Femur (tissue), 1 donor: ENCODE results near the gene PPP2R2D.
"Not testable (repeated sequence)": the region's sequence is repeated elsewhere in the genome, so short reads cannot be mapped to it uniquely, and the experiment has no call there.

Source experiments
- DNase-seq: peaks from one replicate; pipeline ENCODE4 v3.0.0-alpha.2; 2017

The PPP2R2D gene

DNA sequence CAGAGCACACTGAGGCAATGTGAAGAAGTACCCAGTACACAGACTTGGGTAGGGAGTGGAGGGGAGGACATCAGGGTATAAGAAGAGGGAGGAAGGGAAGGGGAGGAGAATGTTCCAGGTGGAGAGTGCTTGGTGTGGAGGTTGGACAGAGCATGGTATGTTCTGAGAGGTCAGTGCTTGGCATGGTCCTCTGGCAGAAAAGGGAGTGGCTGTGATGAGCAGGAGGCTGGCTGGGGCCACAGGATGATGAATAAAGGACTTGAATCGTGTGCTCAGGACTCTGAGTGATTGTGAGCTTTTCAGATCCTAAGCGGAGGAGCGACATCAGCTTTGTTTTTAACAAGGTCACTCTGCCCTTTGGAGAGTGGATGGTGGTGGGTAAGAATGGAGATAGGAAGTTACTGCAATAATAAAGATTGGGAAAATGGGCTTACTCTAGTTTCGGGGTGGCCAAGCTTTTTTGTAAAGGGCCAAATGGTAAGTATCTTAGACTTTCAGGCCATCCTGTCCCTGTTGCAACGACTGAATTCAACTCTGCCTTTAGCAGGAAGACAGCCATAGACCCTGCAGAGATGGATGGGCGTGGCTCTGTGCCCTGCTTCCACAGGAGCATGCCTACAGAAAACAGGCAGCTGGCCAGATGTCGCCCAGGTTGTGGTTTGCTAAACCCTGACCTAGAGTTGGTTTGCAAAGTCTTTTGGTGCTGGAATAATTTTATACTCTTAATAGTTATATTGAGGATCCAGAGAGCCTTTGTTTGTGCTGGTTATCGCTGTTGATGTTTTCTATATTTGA, 8.4 kb downstream of the PPP2R2D start:
- no peak for DNase-seq

DNA sequence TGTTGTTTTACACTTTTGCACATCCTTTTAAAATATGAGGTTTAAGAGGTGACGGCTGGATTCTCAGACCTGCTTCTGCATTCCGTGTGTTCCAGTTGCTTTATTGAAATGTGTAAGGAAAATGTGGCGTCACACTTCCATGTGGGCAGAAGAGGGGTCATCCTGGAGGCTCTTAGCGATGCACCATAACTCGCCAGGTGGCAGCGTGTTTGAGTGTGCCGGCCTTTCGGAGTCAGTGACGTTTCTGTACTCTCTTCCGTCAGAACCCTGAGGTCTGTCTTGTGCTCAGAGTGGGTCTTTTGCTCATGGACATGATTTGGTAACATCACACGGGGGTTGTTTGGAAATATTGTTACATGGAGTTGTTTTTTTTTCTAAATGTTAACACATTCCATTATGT, 9.1 kb downstream of the PPP2R2D start:
- no peak for DNase-seq

DNA sequence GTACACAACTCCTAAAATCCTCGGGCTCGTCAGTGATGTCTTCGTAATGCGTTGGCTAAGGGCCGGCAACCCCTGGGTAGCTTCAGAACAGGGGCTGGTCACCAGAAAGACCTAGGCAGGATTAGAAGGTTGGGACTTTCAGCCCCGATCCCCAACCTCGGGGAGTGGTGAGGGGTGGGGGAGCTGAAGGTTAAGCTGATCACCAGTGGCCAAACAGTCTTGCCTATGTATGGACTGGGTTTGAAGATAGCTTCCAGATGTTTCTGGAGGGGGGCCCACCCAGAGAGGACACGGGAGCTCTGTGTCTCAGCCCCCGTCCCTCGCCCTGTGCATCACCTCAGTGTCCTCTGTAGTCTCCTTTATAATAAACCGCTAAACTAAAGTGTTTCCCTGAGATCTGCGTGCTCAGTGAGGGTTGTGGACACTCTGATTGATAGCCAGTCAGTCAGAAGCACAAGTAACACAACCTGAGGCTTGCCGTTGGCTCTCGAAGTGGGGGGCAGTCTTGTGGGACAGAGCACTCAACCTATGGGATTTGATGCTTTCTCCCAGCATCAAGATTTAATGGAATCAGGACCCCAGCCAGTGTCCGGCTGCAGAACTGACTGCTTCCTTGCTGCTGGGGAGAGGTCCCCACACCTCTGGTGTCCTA, 10.0 kb downstream of the PPP2R2D start:
- DNase-seq = no peak

DNA sequence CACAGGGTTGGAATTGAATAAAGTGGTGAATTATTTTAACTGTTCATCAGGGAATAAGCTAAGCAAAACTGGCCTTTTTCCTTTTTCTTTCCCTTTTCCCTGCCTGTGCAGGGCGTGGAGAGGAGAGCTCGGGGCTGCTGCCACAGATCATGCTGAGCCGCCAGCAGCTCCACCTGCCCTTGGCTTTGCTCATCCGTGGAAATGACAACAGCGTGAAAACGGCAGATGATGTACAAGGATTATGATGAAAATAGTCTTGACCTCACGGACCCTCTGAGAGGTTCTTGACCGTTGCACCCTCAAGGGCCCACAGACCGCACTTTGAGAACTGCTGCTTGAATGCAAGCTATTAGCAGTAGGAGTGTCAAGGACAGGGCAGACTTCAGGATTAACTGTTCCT, 10.6 kb downstream of the PPP2R2D start:
- no peak for DNase-seq

DNA sequence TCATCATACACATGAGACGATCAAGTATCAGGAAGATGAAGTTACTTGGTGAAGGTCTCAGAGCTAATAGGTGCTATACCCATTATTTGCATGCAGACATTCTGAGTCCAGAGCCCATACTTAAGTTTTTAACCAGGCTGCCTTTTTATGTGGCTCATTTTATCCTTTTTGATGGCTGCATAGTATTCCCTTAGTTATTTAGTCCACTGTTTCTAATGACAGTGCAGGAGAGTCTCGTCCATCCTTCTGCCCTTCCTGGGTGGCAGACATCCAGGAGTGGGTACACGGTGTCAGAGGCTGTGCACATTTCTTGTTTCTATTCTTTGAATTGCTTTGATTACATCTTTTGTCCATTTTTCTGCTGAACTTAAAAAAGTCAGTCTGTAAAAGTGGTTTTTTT, 11.8 kb downstream of the PPP2R2D start:
- DNase-seq = no peak

DNA sequence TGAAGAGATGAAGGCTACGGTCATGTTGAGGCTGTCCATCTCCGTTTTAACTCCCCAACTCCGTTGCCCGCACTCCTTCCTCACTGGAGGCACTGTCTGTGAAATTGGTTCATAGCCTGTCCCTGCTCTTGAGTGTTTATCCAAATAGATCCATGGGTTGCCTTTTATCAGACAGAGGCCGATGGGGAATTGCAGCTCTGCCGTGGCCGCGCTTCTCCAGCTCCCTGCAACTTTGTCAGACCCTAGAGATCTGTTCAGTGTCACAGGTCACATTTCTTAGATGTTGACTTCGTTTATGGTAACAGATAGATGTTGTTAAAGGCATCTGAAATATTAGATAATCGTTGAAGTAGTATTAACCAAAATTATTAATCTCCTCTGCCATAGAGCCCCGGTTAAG, 14.7 kb downstream of the PPP2R2D start:
- no peak for DNase-seq

DNA sequence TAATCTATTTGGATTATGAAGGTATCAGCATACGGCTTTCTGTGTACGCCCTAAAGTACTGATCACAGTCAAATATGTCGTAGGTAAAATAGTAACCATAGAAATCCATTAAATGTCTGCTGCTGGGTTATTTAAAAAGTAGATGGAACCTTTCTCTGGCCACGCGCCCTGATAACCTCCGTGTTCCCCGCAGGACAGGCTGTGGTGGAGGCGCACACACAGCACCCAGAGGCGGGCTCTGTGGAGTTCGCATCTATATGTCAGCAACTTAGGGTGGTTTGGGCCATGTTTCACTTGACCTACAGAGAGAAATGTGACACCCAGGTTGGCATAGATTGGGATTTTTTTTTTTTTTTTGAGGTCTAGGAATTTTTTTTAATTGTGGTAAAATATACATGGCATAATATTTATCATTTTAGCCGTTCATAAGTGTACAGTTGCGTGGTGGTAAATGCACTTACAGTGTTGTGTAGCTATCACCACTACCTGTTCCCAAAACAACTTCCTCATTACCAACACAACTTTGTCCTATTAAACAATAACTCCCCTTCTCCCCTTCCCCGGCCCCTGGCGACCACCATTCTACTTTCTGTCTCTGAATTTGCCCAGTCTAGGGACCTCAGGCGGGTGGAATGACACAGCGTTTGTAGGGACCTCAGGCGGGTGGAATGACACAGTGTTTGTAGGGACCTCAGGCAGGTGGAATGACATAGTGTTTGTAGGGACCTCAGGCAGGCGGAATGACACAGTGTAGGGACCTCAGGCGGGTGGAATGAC, 15.4 kb downstream of the PPP2R2D start:
- no peak for DNase-seq

DNA sequence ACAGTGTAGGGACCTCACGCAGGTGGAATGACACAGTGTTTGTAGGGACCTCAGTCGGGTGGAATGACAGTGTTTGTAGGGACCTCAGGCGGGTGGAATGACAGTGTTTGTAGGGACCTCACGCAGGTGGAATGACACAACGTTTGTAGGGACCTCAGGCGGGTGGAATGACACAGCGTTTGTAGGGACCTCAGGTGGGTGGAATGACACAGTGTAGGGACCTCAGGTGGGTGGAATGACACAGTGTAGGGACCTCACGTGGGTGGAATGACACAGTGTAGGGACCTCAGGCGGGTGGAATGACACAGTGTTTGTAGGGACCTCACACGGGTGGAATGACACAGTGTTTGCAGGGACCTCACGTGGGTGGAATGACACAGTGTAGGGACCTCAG, 16.0 kb downstream of the PPP2R2D start:
- not testable (repeated sequence) for DNase-seq

DNA sequence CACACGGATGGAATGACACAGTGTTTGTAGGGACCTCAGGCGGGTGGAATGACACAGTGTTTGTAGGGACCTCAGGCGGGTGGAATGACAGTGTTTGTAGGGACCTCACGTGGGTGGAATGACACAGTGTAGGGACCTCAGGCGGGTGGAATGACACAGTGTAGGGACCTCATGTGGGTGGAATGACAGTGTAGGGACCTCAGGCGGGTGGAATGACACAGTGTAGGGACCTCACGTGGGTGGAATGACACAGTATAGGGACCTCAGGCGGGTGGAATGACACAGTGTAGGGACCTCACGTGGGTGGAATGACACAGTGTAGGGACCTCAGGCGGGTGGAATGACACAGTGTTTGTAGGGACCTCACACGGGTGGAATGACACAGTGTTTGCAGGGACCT, 16.7 kb downstream of the PPP2R2D start:
- DNase-seq = not testable (repeated sequence)

DNA sequence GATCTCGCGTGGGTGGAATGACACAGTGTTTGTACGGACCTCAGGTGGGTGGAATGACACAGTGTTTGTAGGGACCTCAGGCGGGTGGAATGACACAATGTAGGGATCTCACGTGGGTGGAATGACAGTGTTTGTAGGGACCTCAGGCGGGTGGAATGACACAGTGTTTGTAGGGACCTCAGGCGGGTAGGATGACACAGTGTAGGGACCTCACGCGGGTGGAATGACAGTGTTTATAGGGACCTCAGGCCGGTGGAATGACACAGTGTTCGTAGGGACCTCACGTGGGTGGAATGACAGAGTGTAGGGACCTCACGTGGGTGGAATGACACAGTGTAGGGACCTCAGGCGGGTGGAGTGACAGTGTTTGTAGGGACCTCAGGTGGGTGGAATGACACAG, 18.7 kb downstream of the PPP2R2D start:
- DNase-seq = not testable (repeated sequence)

DNA sequence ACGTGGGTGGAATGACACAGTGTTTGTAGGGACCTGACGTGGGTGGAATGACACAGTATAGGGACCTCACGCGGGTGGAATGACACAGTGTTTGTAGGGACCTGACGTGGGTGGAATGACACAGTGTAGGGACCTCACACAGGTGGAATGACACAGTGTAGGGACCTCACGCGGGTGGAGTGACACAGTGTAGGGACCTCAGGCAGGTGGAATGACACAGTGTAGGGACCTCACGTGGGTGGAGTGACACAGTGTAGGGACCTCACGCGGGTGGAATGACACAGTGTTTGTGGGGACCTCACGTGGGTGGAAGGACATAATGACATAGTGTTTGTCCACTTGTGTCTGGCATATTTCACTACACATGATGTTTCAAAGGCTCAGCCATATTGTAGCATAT, 19.3 kb downstream of the PPP2R2D start:
- DNase-seq = no peak

DNA sequence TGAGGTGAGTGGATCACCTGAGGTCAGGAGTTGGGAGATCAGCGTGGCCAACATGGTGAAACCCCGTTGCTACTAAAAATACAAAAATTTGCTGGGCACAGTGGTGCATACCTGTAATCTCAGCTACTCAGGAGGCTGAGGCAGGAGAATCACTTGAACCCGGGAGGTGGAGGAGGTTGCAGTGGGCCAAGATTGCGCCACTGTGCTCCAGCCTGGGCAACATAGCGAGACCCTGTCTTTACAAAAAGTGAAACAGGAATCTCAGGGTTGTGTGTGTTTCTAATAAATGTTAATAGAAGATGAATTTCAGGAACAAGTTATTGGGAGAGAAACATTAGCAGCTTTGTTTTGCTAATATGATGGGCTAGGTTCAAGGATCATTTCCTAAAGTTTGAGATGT, 19.9 kb downstream of the PPP2R2D start:
- no peak for DNase-seq

DNA sequence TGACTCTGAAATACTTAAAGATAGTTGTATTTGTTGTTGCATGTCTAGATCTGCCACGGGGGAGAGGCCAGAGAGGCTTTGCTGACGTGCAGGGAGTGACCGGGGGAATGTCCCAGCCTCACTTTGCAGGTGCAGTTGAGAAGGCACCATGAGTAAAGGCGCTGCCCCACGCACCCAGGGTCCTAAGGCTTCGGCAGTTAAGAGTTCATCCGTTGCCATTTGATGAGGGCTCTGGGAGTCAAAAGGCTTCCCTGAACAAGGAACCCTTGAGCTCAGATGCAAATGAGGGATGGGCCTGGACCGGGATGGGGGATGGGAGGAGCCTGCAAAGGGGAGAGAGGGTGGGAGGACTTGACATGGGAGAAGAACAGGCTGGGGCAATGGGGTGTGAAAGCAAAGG, 20.4 kb downstream of the PPP2R2D start:
- no peak for DNase-seq

DNA sequence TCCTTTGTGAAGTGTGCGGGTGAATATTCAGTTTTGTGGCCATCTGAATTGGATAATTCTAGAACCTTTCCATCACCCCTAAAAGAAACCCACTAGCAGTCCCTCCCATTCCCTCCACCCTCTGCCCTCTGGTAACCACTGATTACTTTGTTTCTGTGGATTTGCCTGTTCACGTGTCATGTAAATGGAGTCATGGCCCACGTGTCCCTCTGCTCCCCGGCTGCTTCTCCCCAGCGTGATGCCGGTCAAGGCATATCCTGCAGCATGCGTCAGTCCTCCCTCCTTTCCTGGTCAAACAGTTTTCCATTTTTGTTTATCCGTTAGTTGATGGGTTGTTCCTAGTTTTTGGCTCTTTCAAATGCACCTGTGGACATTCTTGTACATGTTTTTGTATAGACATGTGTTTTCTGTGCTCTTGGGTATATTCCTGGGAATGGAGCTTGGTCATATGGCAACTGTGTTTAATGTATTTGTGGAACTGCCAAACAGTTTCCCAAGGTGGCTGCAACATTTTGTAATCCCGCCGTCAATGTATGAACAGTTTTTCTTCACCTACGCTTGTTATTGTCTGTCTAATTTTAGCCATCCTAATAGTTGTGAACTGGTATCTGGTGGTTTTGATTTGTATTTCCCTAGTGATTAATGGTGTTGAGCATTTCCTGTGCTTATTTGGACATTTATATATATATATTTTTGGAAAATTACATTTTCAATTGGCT, 22.4 kb downstream of the PPP2R2D start:
- no peak for DNase-seq

DNA sequence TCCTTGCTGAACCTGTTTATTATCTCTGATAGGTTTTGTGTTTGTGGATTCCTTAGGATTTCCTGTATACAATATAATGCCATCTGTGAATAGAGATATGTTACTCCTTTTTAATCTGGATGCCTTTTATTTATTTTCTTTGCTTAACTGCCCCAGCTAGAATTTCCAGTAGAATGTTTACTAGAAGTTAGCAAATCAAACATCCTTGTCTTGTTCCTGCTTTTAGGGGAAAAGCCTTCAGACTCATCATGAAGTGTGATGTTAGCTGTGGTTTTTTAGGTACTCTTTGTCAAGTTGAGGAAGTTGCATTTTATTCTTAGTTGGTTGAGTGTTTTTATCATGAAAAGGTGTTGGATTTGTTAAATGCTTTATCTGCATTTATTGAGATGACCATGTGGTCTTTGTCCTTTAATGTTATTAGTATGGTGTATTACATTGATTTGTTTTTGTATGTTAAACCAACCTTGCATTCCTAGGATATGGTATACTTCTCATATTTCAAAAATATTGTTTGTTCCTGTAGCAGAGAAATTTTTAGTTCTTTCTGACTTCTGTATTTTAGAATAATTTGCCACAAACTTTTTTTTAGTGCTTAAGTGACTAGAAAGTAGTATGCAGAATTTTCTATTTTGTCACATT, 24.3 kb downstream of the PPP2R2D start:
- DNase-seq = no peak

DNA sequence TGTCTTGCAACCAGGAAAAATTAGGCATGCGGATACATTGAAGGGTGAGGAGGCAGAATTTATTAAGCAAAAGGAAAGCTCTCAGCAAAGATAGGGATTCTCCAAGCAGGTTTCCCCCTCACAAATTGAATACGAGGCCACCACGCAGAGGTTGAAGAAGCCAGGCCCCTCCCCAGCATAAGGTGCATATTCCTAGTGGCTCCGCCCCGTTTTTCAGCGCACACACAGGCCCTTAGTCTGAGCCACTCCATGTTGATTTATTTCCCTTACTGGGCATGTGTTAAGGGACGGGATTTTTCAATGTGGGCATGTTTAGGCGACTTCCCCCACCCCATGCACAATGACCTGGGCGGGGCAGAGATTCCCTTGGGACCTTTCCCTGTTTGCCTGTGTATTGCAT, 24.9 kb downstream of the PPP2R2D start:
- no peak for DNase-seq

DNA sequence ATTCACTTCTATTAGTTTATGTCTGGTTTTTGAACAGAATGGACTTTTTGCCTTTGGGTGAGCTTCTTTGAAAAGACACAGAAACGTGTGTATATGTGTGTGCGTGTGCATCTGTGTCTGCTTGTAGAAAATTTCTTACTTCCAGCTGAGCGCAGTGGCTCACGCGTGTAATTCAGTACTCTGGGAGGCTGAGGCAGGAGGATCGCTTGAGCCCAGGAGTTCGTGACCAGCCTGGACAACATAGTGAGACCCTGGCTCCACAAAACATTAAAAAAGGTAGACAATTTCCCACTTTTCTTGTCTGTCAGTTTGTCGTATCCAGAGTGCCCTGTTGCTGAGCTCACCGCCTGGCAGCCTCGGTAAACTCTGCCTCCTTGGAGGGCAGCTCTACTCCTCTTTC, 25.4 kb downstream of the PPP2R2D start:
- DNase-seq = no peak

DNA sequence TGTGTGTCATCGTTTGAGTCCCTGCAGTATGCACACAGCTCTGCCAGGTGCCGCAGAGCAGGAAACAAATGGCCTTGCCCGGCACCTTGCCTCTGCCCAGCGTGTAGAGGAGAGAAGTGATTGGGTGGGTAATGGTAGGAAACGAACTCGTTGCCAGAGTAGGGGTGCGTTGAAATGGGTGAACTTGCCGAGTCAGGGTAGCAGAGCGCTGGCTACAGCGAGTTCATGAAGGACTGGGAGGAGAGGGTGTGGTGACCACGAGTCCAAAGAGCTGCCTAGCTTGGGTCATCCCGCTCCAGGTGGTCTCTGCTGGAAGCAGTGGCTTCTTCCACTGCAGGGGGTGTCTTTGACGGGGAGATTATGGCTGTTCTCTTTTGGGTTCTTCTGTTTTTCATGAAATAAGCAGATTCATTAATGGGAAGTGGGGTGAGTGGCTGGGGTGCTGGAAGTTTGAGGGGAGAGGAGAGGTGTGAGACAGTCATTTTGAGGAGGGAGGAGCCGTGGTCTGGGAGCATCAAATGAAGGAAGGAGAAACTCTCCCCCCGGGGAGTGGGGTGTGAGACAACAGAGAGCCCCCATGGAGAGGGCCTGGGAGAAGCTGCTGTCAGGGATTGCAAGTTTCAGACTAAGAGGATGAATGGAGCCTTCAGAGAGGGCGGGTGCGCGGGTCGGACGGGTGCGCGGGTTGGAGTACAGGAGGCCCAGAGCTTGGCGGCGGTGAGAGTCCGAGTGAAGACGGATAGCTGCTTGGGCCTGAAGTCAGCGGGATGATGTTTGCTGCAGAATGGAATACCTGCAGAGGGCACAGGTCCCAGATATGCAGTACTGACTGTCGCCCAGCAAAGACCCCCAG, 26.2 kb downstream of the PPP2R2D start:
- DNase-seq = no peak

DNA sequence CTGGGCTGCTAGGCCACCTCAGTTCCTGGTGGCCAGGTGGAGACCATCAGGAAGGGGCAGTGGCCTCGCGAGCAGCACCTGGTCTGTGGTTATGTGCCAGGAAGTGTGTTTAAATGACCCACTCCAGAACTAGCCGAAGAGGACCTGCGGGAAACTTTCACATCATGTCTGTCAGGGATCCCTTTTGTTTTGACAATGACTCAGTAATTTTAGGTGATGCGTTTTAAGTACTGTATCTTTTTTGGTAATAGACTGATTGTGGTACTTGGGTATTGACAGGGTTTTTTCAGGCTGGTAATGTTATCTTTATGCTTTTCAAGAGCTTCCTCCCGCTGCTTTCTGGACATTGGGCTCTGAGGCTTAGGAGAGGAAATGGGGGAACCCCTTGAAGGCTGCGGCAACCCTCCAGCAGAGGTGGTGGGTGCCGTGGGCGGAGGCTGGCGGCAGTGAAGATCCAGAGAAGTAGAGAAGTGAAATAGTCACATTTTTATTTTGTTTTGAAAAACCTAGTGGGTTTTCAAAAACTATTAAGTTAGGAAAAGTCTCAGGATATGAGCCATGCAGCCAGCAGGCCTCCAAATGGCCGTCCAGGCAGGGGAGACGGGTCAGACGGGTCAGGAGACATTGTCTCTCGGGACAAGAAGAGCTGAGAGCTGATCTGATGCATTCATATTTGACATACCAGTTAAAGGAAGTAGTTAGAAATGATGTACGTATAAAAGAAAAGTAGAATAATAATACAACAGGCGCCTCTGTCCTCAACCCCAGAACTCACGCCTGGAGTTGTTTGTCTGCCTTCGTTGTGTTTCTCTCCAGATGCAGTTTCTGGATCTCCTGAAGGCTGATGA, 27.7 kb downstream of the PPP2R2D start:
- no peak for DNase-seq

DNA sequence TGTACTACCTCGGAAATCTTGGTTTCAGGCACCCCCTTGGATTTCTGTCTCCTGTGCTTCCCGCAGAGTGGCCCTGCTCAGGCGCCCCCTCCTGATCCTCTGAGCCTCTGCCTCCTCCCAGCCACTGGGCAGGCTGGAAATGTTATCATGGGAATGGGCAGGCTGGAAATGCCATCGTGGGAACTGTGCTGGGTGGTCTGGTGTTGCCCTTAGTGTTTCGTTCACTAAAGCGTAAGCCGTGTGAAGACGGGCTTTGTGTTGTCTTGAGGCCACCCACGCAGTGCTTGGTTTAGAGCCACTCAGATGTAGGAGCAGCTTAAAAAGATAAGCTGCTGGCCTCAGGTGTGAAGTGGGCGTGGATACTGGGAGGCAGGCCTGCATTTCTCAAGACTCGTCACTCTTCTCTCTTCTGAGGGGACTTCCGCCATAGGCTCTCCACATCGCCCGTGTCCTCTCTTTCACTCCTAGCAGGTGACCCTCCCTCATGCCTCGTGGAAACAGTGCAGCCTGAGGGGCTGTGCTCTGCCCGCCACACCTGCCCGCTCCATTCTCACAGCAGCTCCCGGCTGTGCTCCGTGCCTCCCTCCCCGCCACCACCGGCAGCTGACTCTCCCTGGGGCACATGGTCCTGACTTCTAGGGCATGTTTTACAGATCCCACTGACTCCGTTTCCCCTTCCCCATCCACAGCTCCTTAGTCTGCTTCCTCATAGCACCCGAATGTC, 28.5 kb downstream of the PPP2R2D start:
- no peak for DNase-seq
